B cell (primary cell): ENCODE measurements around the gene C19orf33. TPM values are rescaled to one million over a fixed set of nuclear protein-coding genes. Genes with fewer than 3 reads are reported as not detected.

Experiments used
- ATAC-seq: fragments of 200-7000 bp; cut with Tn5 transposase; one replicate; pipeline ENCODE4 v1.10.0; 2021; ENCODE audit warnings: low read depth, mild to moderate bottlenecking, moderate number of reproducible peaks, moderate library complexity
- CTCF ChIA-PET: fragments of 350-600 bp; sonication (Branson Sonifier 250); formaldehyde crosslinking; loops from one replicate; lab custom pipeline; 2021; ENCODE audit warnings: antibody characterized with exemption, inconsistent platforms; lab: Charles Lee
- POLR2A ChIA-PET: fragments of 350-600 bp; sonication (Branson Sonifier 250); formaldehyde crosslinking; loops from one replicate; lab custom pipeline; 2021; ENCODE audit warnings: antibody characterized with exemption; lab: Charles Lee
- DNase-seq: peaks from one replicate; pipeline ENCODE4 v3.0.0; 2013
- H2AFZ ChIP-seq: 2 replicates; pipeline ENCODE4 v1.6.1; 2012; ENCODE audit warnings: mild to moderate bottlenecking, low read depth, low read length; ENCODE audit not compliant: insufficient read depth, poor library complexity, severe bottlenecking
- H3K27ac ChIP-seq, 2 donors: 1 replicate in 1 of 2; 2 replicates in 1 of 2; pipeline ENCODE4 v1.5.1; 2012 to 2013; ENCODE audit warnings: low read length in 2 of 2, mild to moderate bottlenecking in 2 of 2, moderate library complexity in 1 of 2
- H3K27me3 ChIP-seq, 4 experiments: fragments of 200-600 bp in 1 of 4; sonication (generic) in 1 of 4; replicated peaks in 1 of 4; 1 replicate in 2 of 4; 2 replicates in 2 of 4; pipeline versions ENCODE4 v1.6.1 to v1.7.0; 2013 to 2016; ENCODE audit warnings: low read length in 3 of 4, mild to moderate bottlenecking in 2 of 4, mixed read lengths in 1 of 4, moderate library complexity in 1 of 4; ENCODE audit not compliant: insufficient read depth in 4 of 4, control insufficient read depth in 3 of 4; ENCODE audit errors: control extremely low read depth in 1 of 4
- H3K36me3 ChIP-seq, 2 experiments: replicated peaks in 1 of 2; 1 replicate in 1 of 2; 2 replicates in 1 of 2; pipeline versions ENCODE4 v1.6.1 to v1.7.1; 2013; ENCODE audit warnings: low read length in 1 of 2; ENCODE audit not compliant: insufficient read depth in 2 of 2, control insufficient read depth in 1 of 2; ENCODE audit errors: control extremely low read depth in 1 of 2, extremely low read depth in 1 of 2
- H3K4me1 ChIP-seq, 2 donors: fragments of 200-600 bp in 1 of 2; sonication (generic) in 1 of 2; 1 replicate in 1 of 2; 2 replicates in 1 of 2; pipeline versions ENCODE4 v1.5.1 to v1.6.1; 2013 to 2017; ENCODE audit warnings: low read length in 2 of 2; ENCODE audit not compliant: control insufficient read depth in 2 of 2, insufficient read depth in 2 of 2
- H3K4me2 ChIP-seq: replicated peaks from 2 replicates; pipeline ENCODE3; 2012; ENCODE audit warnings: mild to moderate bottlenecking, low read depth, low read length; ENCODE audit not compliant: poor library complexity, severe bottlenecking
- H3K4me3 ChIP-seq, 5 experiments: fragments of 200-600 bp in 1 of 5; sonication (generic) in 1 of 5; 1 replicate in 3 of 5; 2 replicates in 2 of 5; pipeline versions ENCODE4 v1.5.1 to v1.7.0; 2011 to 2016; ENCODE audit warnings: low read length in 4 of 5, mild to moderate bottlenecking in 4 of 5, low read depth in 2 of 5, control low read depth in 1 of 5, moderate library complexity in 1 of 5; ENCODE audit not compliant: insufficient read depth in 1 of 5; ENCODE audit errors: control extremely low read depth in 1 of 5, extremely low read depth in 1 of 5
- H3K79me2 ChIP-seq: fragments of 200-600 bp; sonication (generic); one replicate; pipeline ENCODE4 v1.6.0; 2016; ENCODE audit warnings: low read length; ENCODE audit not compliant: control insufficient read depth, insufficient read depth
- H3K9ac ChIP-seq: fragments of 200-600 bp; sonication (generic); 2 replicates; pipeline ENCODE4 v1.6.1; 2017; ENCODE audit warnings: mild to moderate bottlenecking, low read length, moderate library complexity
- H3K9me3 ChIP-seq, 3 donors: one replicate each; pipeline versions ENCODE4 v1.6.1 to v1.7.1; 2013; ENCODE audit warnings: low read length in 2 of 3; ENCODE audit not compliant: control insufficient read depth in 2 of 3, insufficient read depth in 1 of 3; ENCODE audit errors: control extremely low read depth in 1 of 3
- H4K20me1 ChIP-seq: 2 replicates; pipeline ENCODE4 v1.6.0; 2012; ENCODE audit warnings: mild to moderate bottlenecking, low read length; ENCODE audit not compliant: insufficient read depth, control insufficient read depth, poor library complexity, severe bottlenecking
- H3K27ac Mint-ChIP-seq: one replicate; pipeline ENCODE4 v1.8.0; 2021; ENCODE audit warnings: mixed read lengths
- H3K27me3 Mint-ChIP-seq: one replicate; pipeline ENCODE4 v1.8.0; 2021; ENCODE audit warnings: mixed read lengths
- H3K4me1 Mint-ChIP-seq: one replicate; pipeline ENCODE4 v1.8.0; 2021; ENCODE audit warnings: mixed read lengths
- H3K4me3 Mint-ChIP-seq: one replicate; pipeline ENCODE4 v1.8.0; 2021; ENCODE audit warnings: mixed read lengths
- H3K9me3 Mint-ChIP-seq: one replicate; pipeline ENCODE4 v1.8.0; 2022; ENCODE audit warnings: mixed read lengths; ENCODE audit not compliant: insufficient read depth
- EZH2 ChIP-seq: IDR thresholded peaks from 2 replicates; pipeline ENCODE4 v1.6.1; 2012; ENCODE audit warnings: borderline replicate concordance, low read depth, mild to moderate bottlenecking, moderate library complexity, low read length; ENCODE audit not compliant: insufficient read depth, poor library complexity, severe bottlenecking
- WGBS: methylation state at CpG from one replicate; pipeline ENCODE4 v1.1.5; 2013; ENCODE audit warnings: missing lambda C conversion rate; ENCODE audit not compliant: insufficient coverage; 5-methylcytosine and 5-hydroxymethylcytosine counted together
- intact Hi-C: fragments of 100-400 bp; cut with micrococcal nuclease; formaldehyde crosslinking; loops from one replicate; pipeline ENCODE4 v1.10.0; 2022
- polyA plus RNA-seq: library from polyadenylated mRNA; depleted of rRNA; stranded (reverse); fragments of >200 nt; gene quantifications from 2 replicates; pipeline ENCODE4 v1.2.3, GENCODE V29; 2012
- total RNA-seq, 2 donors: library from RNA; stranded (reverse); fragments of 120-200 nt in 1 of 2; gene quantifications; 1 replicate in 1 of 2; 2 replicates in 1 of 2; pipeline versions ENCODE4 v1.2.3 to v1.2.4, GENCODE V29; 2013 to 2022
- TF ChIP-seq, protein P1 (sequence below): fragments of 200-600 bp; IDR thresholded peaks from one replicate; pipeline ENCODE4 v1.8.0; 2022; ENCODE audit warnings: antibody characterized with exemption, mild to moderate bottlenecking

C19orf33 gene
- total and polyA plus RNA-seq, 2 donors (not counting 1 experiment from before 2014, with no cell fraction given), result 1.2 TPM; not detected in 1

DNA sequence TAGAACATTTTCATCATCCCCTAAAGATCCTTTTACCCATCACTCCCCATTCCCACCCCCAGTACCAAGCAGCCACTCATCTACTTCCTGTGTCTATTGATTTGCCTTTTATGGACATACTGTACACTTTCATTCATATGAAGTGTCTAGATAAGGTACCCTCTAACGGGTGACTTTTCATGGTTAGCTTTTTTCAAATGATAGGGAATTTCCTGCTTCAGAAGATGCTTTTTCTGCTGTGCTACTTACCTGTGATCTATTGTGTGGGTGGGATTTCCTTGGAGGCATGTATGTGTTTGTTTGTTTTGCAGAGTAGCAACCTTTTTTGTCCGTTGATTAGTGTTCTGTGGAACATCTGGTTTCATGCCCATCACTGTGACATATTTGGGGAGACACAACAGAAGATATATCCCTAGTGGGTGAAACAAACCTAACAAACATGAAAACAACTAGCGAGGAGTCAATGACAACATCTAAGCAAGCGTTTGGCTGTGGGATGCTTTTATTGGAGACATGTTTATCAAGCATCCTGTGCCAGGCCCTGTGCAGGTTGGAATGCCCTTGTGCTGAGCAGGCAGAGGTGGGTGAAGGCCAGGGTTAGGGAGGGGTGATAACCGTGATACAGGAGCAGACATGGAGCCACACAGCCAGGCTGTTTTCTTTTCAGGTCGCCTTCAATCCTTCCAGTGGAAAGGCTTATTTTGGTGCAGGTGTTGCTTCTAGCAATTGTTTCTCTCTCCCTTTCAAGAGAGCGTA, 22.1 kb upstream of the C19orf33 start:
- no peak overlapping the region for H2AFZ ChIP-seq

DNA sequence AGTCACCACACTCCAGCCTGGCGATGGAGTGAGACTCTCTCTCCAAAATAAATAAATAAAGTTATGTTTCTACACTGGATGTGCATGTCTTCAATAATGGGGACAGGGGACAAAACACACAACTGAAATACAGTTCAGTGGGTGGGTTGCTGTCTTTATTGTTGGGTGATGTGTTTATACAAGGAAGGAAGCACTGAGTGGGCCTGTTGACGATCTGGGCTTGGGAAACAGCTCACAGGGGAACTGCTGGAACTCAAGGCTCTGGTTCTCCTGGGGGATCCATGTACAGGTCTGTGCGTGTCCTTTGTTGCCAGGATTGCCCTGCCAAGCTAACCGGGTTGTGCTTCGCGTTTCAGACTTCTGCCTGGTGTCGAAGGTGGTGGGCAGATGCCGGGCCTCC, 20.8 kb upstream of the C19orf33 start:
- no peak for DNase-seq
- 95% methylated on average over 7 of the region's 8 CpGs for WGBS
- Histone ChIP-seq H3K79me2 (peaks cover 9% of the 10 kb centered on the region), H3K27ac (no peak overlapping the region), H3K4me2 (no peak overlapping the region), H3K9me3 (no peaks in the 10 kb centered on the region), H4K20me1 (peaks cover 11% of the 10 kb centered on the region), H3K4me3 (no peak overlapping the region), H2AFZ (no peak overlapping the region), H3K4me1 (peaks cover 10 to 15% of the 10 kb centered on the region in 2 donors), H3K36me3 (peaks cover 6 to 11% of the 10 kb centered on the region in 2 experiments), H3K9ac (no peak overlapping the region), H3K27me3 (no peaks in the 10 kb centered on the region)
- no peak for TF ChIP-seq EZH2
- TF ChIP-seq, protein P1, sequence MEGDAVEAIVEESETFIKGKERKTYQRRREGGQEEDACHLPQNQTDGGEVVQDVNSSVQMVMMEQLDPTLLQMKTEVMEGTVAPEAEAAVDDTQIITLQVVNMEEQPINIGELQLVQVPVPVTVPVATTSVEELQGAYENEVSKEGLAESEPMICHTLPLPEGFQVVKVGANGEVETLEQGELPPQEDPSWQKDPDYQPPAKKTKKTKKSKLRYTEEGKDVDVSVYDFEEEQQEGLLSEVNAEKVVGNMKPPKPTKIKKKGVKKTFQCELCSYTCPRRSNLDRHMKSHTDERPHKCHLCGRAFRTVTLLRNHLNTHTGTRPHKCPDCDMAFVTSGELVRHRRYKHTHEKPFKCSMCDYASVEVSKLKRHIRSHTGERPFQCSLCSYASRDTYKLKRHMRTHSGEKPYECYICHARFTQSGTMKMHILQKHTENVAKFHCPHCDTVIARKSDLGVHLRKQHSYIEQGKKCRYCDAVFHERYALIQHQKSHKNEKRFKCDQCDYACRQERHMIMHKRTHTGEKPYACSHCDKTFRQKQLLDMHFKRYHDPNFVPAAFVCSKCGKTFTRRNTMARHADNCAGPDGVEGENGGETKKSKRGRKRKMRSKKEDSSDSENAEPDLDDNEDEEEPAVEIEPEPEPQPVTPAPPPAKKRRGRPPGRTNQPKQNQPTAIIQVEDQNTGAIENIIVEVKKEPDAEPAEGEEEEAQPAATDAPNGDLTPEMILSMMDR, result no peak
- Mint-ChIP-seq H3K4me3 (no peak overlapping the region), H3K27me3 (no peaks in the 10 kb centered on the region), H3K4me1 (peaks cover 29% of the 10 kb centered on the region), H3K9me3 (no peaks in the 10 kb centered on the region), H3K27ac (peak overlapping the region; percentile 67)
- POLR2A ChIA-PET, result no interaction called here
- intact Hi-C loops, result no loop called here
- no peak for ATAC-seq
- CTCF ChIA-PET, result no interaction called here

More for the DNA sequence above, 22.1 kb upstream of the C19orf33 start:
- Histone ChIP-seq H3K27ac (no peak overlapping the region), H3K36me3 (peaks cover 6% of the 10 kb centered on the region in 2 experiments), H3K79me2 (peaks cover 17% of the 10 kb centered on the region), H3K4me1 (peaks cover 10 to 15% of the 10 kb centered on the region in 2 donors), H3K4me2 (no peak overlapping the region), H3K9me3 (no peaks in the 10 kb centered on the region), H3K9ac (no peak overlapping the region), H4K20me1 (peaks cover 11% of the 10 kb centered on the region), H3K27me3 (no peaks in the 10 kb centered on the region), H3K4me3 (no peak overlapping the region)
- intact Hi-C loops, result no loop called here
- ATAC-seq (no peak), DNase-seq (no peak)
- POLR2A ChIA-PET, result no interaction called here
- no peaks in the 10 kb centered on the region for H3K27me3 Mint-ChIP-seq
- TF ChIP-seq, protein P1, result no peak
- H3K9me3 Mint-ChIP-seq, result no peaks in the 10 kb centered on the region
- CTCF ChIA-PET, result no interaction called here
- H3K27ac Mint-ChIP-seq, result peak overlapping the region; percentile 18
- WGBS, result 93% methylated on average over 2 of the region's 7 CpGs
- H3K4me1 Mint-ChIP-seq, result peaks cover 29% of the 10 kb centered on the region
- no peak overlapping the region for H3K4me3 Mint-ChIP-seq
